Pancreas (tissue), 10 donors: ENCODE results near the gene MAMDC2. TPM values are rescaled to one million over a fixed set of nuclear protein-coding genes. Genes with fewer than 3 reads are reported as not detected.

Experiments
- ATAC-seq, 4 donors: fragments of 200-7000 bp; cut with Tn5 transposase; one replicate each; pipeline versions ENCODE4 v1.8.0 to v1.9.1; 2020; ENCODE audit warnings: mild to moderate bottlenecking in 4 of 4, moderate library complexity in 4 of 4
- DNase-seq, 6 donors: peaks; one replicate each; pipeline ENCODE4 v3.0.0-alpha.2; 2020
- FAIRE-seq: peaks from 2 replicates; lab custom pipeline; 2012; peaks lifted over from hg19 to GRCh38; lab: Jason Lieb, UNC
- H3K27ac ChIP-seq, 4 donors: fragments of 200-600 bp; sonication (generic); 1 replicate in 3 of 4; 2 replicates in 1 of 4; pipeline versions ENCODE4 v1.5.0 to v1.8.0; 2020
- H3K27me3 ChIP-seq, 4 donors: fragments of 200-600 bp; one replicate each; pipeline ENCODE4 v1.8.0; 2021
- H3K36me3 ChIP-seq, 3 donors: fragments of 200-600 bp; sonication (generic) in 1 of 3; one replicate each; pipeline versions ENCODE4 v1.5.0 to v1.8.0; 2020 to 2021
- H3K4me1 ChIP-seq, 3 donors: fragments of 200-600 bp; one replicate each; pipeline ENCODE4 v1.8.0; 2021
- H3K4me3 ChIP-seq, 4 donors: fragments of 200-600 bp; sonication (generic) in 2 of 4; one replicate each; pipeline versions ENCODE4 v1.5.0 to v1.8.0; 2020 to 2021
- H3K9me3 ChIP-seq, 4 donors: fragments of 200-600 bp; one replicate each; pipeline ENCODE4 v1.8.0; 2021
- WGBS, 2 donors: extraction: QIAGEN DNeasy Blood & Tissue Kit; methylation state at CpG; one replicate each; pipeline ENCODE4 v1.1.7; 2013; 5-methylcytosine and 5-hydroxymethylcytosine counted together
- intact Hi-C, 3 donors: fragments of 100-400 bp; cut with DNase I; formaldehyde crosslinking; loops; one replicate each; pipeline versions ENCODE4 v1.11.1 to v1.14.2; 2022
- polyA plus RNA-seq, 2 donors: library from polyadenylated mRNA; stranded (reverse); fragments of 200-250 nt; gene quantifications; one replicate each; pipeline ENCODE4 v1.2.3, GENCODE V29; 2013
- total RNA-seq, 6 donors: library from RNA; stranded (reverse); fragmentation: NEBNext Ultra II Directional in 4 of 6; extraction: Animal tissue kit (Norgen Biotek cat#: 25700) in 4 of 6; gene quantifications; one replicate each; pipeline versions ENCODE4 v1.2.1 to v1.2.4, GENCODE V29; 2021 to 2023
- TF ChIP-seq, protein P1 (sequence below), 4 donors: fragments of 200-600 bp; sonication (generic) in 3 of 4; IDR thresholded peaks; one replicate each; pipeline versions ENCODE4 v1.5.0 to v1.8.0; 2021; ENCODE audit warnings: antibody characterized with exemption in 4 of 4
- donor health status: healthy with polysubstance abuse.
- donor health status: DM: no; HTN: no; CAD: no; lungs with moderate emphysema.
- donor health status: DM: no; HTN: no; CAD: no.
- donor health status: control.
- donor health status: control.
- donor health status: Bipolar disorder and iron deficiency.
- donor health status: DM: yes; HTN: yes; CAD: no.
- donor health status: DM: no; HTN: no; CAD: no.
- donor health status: DM: no; HTN: no; CAD: no.
- donor health status: DM: yes; HTN: yes; CAD: no.

Gene MAMDC2
- total and polyA plus RNA-seq, 8 donors: 0.95 to 4.7 (median 1.3) TPM

DNA sequence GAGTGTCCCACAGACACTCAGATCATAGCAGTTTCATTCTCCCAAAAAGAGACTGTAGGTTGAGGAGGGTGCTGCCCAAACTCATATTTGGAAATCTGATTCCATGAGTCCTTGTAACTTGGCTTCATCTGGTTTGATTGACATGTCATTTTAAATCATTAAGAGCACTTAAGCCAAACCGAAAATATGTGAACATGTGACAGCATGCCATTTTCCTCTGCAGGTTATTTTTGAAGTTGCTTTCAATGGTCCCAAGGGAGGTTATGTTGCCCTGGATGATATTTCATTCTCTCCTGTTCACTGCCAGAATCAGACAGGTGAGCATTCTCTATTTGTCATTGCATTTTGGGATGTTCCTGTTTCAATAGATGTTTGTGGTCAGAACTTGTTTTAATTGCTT is 87.6 kb downstream of the MAMDC2 start:
- no peak overlapping the region for H3K4me3 ChIP-seq
- intact Hi-C loops: no loop called here
- H3K9me3 ChIP-seq: no peaks in the 10 kb centered on the region
- TF ChIP-seq, protein P1, sequence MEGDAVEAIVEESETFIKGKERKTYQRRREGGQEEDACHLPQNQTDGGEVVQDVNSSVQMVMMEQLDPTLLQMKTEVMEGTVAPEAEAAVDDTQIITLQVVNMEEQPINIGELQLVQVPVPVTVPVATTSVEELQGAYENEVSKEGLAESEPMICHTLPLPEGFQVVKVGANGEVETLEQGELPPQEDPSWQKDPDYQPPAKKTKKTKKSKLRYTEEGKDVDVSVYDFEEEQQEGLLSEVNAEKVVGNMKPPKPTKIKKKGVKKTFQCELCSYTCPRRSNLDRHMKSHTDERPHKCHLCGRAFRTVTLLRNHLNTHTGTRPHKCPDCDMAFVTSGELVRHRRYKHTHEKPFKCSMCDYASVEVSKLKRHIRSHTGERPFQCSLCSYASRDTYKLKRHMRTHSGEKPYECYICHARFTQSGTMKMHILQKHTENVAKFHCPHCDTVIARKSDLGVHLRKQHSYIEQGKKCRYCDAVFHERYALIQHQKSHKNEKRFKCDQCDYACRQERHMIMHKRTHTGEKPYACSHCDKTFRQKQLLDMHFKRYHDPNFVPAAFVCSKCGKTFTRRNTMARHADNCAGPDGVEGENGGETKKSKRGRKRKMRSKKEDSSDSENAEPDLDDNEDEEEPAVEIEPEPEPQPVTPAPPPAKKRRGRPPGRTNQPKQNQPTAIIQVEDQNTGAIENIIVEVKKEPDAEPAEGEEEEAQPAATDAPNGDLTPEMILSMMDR (IDR thresholded peaks at IDR 0.05): no peak
- H3K4me1 ChIP-seq: peaks cover 0 to 9% (median 6%) of the 10 kb centered on the region in 3 donors
- no peak overlapping the region for H3K27ac ChIP-seq
- 89 to 90% methylated on average over 1 of the region's 1 CpG for WGBS, 2 donors
- no peaks in the 10 kb centered on the region for H3K27me3 ChIP-seq
- no peaks in the 10 kb centered on the region for H3K36me3 ChIP-seq
- no peak for FAIRE-seq
- no peak for ATAC-seq
- DNase-seq: no peak

DNA sequence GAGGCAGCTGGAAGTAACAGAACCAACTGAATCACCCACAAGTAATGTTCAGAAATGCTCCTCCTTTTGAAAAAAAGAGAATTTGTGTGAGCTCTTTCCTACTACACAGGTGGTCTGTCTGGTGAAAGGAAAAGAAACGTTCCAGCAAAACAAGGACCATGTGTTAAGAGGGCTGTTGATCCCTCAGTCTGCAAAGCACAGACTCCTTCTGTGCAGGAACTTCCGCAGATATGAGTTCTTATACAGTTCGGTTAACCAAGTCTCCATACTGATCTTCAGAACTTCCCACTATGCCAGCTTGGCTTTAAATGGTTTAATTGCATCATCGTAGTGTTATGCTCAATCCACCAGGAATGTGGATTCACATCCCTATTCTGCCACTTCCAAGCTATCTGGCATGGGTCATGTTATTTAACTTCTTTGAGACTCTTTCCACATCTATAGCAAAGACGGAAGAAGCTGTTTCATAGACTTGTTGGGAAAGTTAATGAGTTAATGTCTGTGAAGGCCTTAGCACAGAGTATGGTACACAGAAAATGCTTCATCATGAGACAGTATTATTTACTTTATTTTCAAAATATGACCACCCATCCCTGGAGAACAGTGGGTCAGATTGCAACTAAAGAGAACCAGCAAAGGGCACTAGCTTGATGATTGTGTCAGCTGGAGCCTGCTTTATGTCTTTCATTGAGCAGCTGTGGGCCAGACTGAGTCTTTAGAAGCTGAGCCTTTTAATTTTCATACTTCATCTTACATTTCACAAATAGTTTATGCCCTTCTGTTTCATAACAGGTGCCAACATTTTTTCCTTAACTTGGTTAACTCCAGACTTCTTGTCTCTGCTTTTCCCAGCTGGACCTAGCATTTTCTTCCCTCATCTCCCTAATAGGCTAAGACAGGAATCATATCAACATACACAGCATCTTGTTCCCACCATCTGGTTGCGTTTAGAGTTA is 89.9 kb downstream of the MAMDC2 start:
- no peak for DNase-seq
- H3K27ac ChIP-seq: no peak overlapping the region
- no peak overlapping the region for H3K4me3 ChIP-seq
- no peak for FAIRE-seq
- no peaks in the 10 kb centered on the region for H3K9me3 ChIP-seq
- 86 to 92% methylated on average over 6 of the region's 6 CpGs for WGBS, 2 donors
- H3K27me3 ChIP-seq: no peaks in the 10 kb centered on the region
- no peaks in the 10 kb centered on the region for H3K4me1 ChIP-seq
- no peak for ATAC-seq
- intact Hi-C loops: no loop called here
- TF ChIP-seq, protein P1 (IDR thresholded peaks at IDR 0.05): no peak
- no peaks in the 10 kb centered on the region for H3K36me3 ChIP-seq

GRCh38 chr9:70134360-70134759 is 90.7 kb downstream of the MAMDC2 start:
- H3K27ac ChIP-seq: no peak overlapping the region
- DNase-seq (no peak), ATAC-seq (no peak), FAIRE-seq (no peak)
- no peaks in the 10 kb centered on the region for H3K36me3 ChIP-seq
- no peaks in the 10 kb centered on the region for H3K27me3 ChIP-seq
- H3K4me3 ChIP-seq: no peak overlapping the region
- H3K9me3 ChIP-seq: no peaks in the 10 kb centered on the region
- H3K4me1 ChIP-seq: no peaks in the 10 kb centered on the region
- WGBS, 2 donors: 96 to 100% methylated on average over 1 of the region's 1 CpG
- intact Hi-C loops: no loop called here
- TF ChIP-seq, protein P1 (IDR thresholded peaks at IDR 0.05): no peak

DNA sequence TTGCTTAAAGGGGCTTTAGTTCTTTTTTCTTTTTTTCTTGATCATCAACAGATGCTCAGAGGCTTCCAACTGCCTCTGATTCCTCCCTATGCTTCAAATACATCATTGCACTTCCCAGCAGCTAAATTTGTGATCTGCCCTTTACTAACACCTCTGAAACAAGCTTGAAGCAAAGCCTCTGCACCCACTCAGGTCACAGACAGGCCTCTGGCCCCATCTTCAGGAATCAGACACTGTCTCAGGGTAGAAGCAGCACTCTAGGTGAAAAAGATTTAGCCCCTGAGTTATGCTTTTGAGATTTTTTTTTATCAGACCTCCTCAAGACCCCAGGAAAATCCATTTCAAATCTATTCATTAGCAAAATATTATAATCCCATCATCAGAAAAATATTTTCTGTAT is 91.5 kb downstream of the MAMDC2 start:
- DNase-seq (no peak), FAIRE-seq (no peak), ATAC-seq (no peak)
- TF ChIP-seq, protein P1 (IDR thresholded peaks at IDR 0.05): no peak
- intact Hi-C loops: no loop called here
- Histone ChIP-seq H3K27me3 (no peaks in the 10 kb centered on the region), H3K9me3 (no peaks in the 10 kb centered on the region), H3K27ac (no peak overlapping the region), H3K36me3 (no peaks in the 10 kb centered on the region), H3K4me1 (no peaks in the 10 kb centered on the region), H3K4me3 (no peak overlapping the region)

DNA sequence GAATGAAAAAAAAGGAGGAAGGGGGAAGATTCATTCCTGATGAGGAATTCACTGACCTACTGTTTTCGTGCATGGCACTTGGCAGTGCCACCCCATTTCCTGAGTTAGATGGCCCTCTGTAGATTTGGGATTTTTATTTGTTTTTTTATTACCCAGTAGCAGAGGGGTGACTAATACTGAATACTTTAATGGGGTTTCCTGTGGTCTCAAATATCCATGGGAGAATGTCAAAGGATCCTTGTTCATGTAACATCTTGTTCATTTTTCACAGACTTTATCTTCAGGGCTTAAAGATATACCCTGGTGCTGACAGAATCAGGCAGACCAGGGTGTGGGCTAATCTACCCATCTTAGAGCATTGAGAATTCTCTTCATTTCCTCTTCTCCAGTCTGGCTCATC is 93.0 kb downstream of the MAMDC2 start:
- TF ChIP-seq, protein P1 (IDR thresholded peaks at IDR 0.05): no peak
- no peaks in the 10 kb centered on the region for H3K36me3 ChIP-seq
- no peak overlapping the region for H3K27ac ChIP-seq
- no peak for ATAC-seq
- intact Hi-C loops: no loop called here
- no peaks in the 10 kb centered on the region for H3K27me3 ChIP-seq
- H3K9me3 ChIP-seq: no peaks in the 10 kb centered on the region
- no peak for FAIRE-seq
- WGBS, 2 donors: 68 to 82% methylated on average over 1 of the region's 1 CpG
- H3K4me3 ChIP-seq: no peak overlapping the region
- no peaks in the 10 kb centered on the region for H3K4me1 ChIP-seq
- no peak for DNase-seq
